CD4-positive, alpha-beta T cell treated with Interleukin-21 for 1 hour (primary cell): ENCODE data around the gene TLR7.

Experiments used
- DNase-seq: peaks from one replicate; pipeline ENCODE4 v3.0.0-alpha.2; 2020

Gene TLR7

DNA sequence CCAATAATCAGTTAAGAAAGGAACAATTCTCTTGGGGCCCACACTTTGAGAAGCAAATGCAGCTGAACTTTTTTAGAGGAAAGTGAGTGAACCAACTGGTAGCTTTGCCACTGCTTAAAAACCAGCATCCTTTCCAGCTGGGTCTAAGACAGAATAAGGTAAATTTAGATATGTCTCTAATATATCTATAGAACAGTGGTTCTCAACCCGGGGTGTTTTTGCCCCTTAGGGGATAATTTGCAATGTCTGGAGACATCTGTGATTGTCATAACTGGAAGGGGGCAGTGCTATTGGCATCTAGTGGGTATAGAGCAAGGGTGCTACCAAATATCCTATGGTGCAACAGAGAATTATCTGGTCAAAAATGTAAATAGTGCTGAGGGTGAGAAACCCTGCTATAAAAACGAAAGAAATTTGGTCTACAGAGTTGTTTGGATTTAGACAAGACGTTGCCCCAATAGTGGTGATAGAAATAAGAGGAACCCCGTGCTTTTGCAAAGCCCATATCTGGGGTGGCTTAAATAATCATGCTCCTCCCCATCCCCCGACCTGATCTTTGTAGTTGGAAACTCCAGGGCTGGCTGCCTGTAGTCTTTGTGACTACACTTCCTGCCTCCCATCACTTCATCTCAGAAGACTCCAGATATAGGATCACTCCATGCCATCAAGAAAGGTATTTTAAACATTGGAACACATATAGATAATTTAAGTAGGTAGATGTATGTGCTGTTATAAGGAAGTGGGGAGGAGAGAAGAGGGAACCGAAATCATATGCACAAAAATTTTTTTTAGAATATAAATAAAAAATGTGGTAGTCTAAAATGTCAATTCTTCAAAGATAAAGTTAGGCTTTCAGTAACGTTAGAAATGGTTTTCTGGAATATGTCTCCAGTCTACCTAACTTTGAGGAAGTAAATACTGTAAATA lies at the start of gene TLR7:
Gene TLR7, plus strand, starts transcription at position 622 of the 927 bp plus-strand sequence. CDS start 507 bp downstream, outside the sequence.
- no peak for DNase-seq

DNA sequence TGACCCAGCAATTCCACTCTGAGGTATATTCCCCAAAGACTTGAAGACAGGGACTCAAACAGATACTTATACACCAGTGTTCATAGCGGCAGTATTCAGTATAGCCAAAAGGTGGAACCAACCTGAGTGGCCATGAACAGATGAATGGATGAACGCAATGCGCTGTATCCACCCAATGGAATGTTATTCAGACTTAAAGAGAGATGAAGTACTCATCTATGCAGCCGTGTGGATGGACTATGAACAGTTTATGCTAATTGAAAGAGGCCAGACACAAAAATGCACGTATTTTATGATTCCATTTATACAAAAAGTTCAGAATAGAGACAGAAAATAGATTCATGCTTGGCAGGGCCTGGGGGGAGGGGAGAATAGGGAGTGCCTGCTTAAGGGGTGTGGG lies 49.3 kb upstream of the TLR7 start:
- DNase-seq = no peak

DNA sequence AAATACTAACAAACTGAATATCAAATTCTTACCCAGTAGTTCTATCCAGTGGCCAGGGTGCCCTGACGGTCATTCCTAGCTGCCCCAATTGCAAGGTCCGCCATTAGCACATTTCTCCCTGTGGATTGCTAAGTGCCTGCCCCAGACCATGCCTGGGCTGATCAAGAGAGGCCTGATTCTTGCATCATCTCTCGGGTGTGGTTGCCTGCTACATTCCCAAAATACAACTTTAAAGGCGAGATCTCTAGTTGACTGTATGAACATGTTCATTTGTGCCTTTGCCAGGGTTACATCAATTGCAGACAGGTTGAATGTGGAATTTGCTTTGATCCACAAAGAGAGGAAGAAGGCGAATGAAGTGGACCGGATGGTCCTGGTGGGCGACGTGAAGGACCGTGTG lies 47.6 kb upstream of the TLR7 start:
- no peak for DNase-seq

DNA sequence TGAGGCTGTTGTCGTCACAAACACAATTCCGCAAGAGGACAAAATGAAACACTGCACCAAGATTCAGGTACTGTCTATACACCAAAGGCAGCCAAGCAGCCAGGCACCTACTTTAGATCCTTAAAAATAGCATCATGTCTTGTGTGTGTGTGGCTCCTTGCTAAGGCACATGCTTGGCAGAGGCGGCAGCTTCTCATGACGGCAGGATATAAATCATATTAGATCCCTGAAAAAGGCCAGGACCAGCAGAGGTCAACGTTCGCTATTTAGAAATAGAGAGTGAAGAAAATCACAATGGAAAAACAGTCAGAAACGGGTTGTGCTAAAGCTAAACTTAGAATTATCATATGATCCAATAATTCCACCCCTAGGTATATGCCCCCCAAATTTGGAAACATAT lies 46.1 kb upstream of the TLR7 start:
- no peak for DNase-seq

DNA sequence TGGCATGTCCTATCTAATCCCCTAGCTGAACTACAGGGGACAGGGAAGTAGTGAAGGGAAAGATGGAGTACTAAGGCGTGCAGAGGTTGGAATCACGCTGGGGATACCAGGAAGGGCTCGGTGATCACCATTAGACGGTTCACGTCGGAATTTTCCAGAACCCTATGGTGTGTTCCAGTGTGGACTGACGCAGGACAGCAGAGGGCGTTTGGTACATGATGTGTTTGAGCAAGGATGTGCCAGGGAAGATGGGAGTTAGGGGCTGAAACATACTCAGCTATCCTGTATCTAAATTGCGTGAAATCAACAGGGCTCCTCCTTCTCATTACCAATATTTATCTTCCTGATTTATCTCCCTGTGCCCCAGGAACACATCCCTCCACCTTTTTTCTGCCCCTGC lies 41.9 kb upstream of the TLR7 start:
- no peak for DNase-seq

DNA sequence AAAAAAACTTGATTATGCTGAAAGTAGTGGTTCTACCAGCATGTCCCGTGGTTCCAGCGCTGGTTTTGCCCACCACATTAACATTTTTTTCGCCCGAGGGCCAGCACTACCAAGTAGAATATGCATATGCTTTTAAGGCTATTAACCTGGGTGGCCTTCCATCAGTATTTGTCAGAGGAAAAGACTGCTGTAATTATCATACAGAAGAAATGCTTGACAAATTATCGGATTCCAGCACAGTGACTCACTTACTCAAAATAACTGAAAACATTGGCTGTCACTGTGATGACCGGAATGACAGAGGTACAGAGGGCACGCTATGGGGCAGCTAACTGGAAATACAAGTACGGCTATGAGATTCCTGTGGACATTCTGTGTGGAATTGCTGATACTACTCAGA lies 41.1 kb upstream of the TLR7 start:
- no peak for DNase-seq

DNA sequence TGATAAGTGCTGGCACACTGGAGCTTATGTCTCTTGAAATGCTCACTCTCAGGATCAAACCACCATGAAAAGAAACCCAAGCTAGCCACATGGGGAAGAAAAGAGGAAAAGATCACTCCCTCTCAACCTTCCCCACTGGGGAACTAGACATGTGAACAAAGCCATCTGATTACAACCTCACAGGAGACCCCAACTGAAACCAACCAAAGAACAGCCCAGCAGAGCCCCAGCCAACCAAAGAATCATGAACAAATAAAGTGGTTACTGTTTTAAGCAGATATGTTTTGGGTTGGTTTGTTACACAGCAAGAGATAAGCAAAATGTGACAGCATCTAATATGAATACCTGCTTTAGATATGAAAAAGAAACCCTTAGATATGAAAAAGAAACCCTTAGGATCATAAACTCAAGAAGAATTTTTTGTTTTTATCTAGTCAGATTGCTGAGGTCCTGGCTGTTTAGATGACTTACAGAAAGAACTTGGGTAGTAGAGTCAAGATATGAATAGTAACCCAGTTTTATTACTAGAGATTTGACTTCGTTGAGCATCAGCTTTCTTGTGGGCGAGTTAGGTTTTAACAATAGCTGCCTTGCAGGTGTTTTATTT lies 23.7 kb upstream of the TLR7 start:
- DNase-seq = no peak

DNA sequence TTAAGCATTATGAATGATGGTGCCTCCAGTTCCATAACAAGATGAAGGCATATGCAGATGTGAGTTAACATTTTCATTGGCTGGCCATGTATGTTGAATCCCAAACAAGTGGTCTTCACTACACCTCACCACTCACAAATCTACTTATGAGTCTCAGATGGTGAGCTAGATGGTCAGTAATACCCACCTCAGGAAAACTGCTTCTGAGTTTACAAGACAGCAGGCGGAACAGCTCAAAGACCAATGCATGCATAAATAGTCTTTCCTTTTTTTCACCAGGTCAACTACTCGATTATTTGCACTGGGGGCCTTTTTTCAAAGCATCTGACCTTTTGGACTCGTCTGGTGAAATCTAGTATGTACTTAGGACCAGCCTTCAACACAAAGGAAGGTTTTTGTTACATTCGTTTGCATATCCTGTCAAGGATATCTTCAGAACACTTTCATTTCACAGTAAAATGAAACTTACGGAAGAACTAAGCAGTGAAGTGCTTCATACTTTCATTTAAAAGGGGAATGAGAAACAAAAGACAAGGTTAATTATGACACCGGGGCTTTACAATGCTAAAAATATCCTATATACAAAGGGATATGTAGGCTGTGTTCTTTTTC lies 23.1 kb upstream of the TLR7 start:
- no peak for DNase-seq

DNA sequence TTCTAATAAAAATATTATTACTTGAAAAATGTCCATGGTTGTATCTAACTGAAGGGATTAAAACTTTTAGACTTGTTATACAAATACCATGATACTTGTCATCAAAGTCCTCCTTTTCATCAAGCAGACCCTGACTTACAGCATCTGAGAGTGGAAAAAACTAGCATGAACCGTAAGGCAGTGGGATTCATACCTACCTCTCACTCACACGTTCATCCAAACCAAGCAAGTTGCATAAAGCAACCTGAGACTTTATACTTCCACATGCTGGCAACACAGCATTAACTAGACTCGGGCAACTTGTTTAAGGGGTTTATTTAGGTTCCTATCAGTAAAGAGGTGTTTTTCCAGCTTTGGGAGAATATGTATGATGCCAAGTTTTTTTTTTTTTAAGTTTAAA lies 22.6 kb upstream of the TLR7 start:
- DNase-seq = no peak

DNA sequence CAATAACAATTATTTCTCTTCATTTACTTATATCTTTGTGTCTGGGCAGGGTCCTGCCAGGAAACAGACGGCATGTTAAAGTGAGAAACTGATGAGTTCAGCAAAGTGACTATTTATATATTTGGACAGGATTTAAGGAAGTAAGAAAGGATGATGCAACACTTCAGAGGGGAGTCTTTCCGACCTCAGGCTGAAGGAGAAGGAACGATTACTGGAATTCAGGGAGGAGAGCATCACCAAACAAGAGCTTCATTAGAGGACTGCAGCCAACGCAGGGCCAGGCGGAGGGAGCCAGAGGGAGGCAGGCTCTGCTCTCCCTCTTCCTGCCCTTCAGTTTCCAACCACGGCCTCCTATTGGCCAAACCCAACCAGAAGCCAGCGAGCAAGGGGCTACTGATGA lies 1.5 kb upstream of the TLR7 start:
- DNase-seq = no peak

DNA sequence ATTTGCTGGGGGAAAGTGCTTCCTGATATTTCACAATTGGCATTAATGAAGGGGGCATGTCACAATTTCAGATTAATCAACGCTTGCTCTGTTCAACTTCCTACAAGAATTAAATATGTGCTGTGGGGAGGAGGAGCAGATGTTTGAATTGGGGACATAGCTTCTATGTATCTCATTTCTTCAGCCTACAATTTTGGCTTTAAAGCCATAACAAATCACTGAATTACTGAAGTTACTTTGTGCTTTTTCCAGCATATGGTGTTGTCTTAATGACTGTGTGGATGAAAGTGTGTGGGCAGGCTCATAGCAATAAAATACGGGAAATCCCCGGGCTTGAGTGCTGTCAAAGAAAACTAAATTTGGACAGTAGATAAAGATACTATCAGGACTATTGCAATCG lies 813 bp downstream of the TLR7 start:
- DNase-seq = no peak

DNA sequence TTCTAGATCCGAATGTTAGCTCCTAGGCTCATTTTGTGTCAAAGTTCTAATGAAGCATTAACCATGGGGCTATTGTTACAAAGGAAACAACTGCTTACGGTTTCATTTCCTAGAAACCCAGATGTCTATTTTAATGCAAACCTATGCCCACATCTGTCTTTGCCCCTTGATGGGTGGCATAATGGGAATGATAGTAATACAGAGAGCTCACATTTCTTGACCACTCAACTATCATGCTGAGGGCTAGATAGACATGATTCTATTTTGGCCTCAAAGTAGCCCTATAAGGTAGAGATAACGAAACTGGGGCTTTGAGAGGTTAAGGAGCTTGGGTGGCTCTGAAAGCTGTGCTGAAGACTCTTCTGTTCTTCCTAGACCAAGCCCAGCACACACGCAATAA lies 1.9 kb downstream of the TLR7 start:
- no peak for DNase-seq

DNA sequence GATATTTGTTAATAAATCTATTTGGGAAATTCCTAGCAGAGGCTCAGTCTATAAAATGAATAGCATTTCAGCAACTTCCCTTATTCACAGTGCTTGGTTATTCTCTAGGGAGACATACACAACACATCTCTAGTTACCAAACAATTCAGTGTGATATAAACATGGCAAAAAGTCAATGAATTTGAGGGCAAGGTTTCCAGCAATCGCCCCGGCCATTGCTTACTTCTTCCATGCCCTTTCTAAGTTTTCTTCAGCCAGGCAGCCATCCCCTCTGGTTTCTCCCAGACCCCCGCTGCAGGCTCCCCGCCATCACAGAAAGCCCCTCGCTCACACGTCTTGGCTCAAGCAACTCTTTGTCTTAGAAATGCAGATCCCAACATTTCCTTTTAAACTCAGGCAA lies 4.4 kb downstream of the TLR7 start:
- no peak for DNase-seq

DNA sequence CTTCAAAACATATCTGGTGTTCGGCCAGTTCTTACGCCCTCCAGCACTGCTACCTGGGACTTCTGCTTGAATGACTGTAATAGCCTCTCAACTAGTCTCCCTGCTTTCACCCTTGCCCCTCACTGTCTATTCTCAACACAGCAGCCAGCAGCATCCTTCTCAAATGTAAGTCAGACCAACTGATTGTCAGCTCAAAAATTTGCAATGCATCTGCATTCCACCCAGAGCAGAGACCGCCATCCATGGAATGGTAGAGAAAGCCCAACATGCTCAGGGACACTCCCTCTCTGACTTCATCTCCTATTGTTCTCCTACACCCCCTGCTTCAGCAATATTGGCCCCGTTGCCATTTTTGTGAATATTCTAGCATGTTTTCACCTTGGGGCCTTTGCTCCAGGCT lies 5.9 kb downstream of the TLR7 start:
- no peak for DNase-seq

DNA sequence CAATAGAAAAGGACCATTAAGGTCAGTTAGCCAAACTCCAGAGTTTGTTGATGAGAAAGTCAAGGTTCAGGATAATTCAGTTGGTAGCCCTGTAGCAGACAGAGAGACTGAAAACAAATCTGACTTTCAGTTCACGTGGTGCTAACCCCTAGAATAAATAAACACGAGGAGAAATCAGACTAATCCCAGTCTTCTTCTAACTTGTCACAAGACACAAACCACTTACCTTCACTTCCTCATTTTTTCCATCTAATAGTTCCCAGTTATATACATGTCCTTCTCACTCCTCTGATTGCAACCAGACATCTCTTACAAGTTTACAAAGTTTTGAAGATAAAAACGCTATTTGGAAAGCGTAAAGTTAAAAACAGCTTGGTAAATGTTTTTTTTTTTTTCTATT lies 7.7 kb downstream of the TLR7 start:
- DNase-seq = no peak

DNA sequence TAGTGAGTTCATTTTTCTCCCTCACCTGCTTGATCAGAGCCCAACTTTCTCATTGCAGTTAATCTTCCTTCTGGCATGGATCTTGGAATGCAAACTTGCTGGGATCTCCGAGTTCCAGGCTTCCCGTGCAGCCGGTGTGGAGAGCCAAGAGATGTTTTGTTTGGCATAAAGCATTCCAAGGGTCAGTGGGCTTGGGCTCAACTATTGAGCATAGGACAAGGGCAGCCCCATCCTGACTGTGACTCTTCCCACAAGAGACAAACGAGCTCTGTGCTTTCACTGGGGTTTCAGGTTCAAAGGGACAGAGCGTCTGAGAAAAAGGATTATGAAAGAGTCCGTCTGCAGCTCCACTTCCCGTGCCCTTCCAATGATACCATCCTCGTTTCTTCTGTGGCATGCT lies 10.5 kb downstream of the TLR7 start:
- no peak for DNase-seq

DNA sequence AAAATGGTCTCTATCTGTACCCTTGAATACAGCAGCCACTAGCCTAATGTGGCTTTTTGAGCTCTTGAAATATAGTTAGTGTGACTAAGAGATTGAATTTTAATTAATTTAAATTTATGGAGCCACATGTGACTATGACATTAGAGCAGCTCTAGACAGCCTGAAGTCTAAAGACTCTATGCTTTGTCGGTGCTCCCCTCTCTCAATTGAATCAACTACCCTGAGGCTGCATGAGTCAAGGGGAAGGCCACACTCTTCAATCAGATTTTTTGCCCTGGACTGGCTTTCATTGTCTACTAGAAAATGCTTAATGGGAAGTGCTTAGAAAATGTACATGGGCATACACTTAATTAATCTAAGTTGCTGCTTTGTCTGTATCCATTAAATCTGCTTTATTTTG lies 11.7 kb downstream of the TLR7 start:
- DNase-seq = no peak

DNA sequence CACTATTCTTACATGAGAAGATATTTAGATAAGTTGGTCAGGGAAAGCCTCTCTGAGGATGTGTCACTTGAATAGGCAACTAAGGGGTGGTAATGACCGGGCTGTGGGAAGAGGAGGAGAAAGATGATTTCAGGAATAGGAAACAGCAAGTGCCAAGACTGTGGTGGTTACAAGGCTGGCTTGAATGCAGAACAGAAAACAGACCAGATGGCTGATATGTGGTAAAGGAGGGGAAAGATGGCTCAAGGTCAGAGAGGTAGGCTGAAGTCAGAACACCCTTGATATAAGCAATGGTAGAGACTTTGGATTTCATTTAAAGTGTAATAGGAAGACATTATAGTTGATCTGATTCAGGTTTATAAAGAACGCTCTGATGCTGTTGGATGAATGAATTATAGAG lies 15.0 kb downstream of the TLR7 start:
- no peak for DNase-seq

DNA sequence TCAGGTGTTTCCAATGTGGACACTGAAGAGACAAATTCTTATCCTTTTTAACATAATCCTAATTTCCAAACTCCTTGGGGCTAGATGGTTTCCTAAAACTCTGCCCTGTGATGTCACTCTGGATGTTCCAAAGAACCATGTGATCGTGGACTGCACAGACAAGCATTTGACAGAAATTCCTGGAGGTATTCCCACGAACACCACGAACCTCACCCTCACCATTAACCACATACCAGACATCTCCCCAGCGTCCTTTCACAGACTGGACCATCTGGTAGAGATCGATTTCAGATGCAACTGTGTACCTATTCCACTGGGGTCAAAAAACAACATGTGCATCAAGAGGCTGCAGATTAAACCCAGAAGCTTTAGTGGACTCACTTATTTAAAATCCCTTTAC lies 18.6 kb downstream of the TLR7 start:
- no peak for DNase-seq

DNA sequence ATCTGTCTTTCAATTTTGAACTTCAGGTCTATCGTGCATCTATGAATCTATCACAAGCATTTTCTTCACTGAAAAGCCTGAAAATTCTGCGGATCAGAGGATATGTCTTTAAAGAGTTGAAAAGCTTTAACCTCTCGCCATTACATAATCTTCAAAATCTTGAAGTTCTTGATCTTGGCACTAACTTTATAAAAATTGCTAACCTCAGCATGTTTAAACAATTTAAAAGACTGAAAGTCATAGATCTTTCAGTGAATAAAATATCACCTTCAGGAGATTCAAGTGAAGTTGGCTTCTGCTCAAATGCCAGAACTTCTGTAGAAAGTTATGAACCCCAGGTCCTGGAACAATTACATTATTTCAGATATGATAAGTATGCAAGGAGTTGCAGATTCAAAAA lies 19.7 kb downstream of the TLR7 start:
- DNase-seq = no peak

DNA sequence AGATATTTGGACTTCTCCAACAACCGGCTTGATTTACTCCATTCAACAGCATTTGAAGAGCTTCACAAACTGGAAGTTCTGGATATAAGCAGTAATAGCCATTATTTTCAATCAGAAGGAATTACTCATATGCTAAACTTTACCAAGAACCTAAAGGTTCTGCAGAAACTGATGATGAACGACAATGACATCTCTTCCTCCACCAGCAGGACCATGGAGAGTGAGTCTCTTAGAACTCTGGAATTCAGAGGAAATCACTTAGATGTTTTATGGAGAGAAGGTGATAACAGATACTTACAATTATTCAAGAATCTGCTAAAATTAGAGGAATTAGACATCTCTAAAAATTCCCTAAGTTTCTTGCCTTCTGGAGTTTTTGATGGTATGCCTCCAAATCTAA lies 20.3 kb downstream of the TLR7 start:
- DNase-seq = no peak

DNA sequence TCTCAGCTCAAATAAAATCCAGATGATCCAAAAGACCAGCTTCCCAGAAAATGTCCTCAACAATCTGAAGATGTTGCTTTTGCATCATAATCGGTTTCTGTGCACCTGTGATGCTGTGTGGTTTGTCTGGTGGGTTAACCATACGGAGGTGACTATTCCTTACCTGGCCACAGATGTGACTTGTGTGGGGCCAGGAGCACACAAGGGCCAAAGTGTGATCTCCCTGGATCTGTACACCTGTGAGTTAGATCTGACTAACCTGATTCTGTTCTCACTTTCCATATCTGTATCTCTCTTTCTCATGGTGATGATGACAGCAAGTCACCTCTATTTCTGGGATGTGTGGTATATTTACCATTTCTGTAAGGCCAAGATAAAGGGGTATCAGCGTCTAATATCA lies 20.9 kb downstream of the TLR7 start:
- no peak for DNase-seq

DNA sequence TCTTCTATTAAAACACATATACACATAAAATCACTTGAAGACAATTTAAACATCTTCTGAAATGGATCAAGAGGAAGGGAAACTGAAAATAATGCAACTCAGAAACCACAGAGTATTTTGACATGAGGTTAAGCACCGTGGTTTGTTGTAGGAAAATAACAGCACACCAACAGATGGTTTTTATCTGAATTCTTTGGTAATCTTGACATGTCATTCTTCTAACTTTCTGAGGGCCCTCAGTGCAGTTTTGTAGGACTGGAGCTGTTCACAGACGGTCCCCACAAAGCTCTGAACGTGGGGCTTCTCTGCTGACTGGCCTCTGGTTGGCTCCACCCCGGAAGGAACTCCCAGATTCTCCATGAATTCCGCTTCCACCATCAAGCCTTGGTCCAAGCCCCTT lies 23.6 kb downstream of the TLR7 start:
- no peak for DNase-seq

DNA sequence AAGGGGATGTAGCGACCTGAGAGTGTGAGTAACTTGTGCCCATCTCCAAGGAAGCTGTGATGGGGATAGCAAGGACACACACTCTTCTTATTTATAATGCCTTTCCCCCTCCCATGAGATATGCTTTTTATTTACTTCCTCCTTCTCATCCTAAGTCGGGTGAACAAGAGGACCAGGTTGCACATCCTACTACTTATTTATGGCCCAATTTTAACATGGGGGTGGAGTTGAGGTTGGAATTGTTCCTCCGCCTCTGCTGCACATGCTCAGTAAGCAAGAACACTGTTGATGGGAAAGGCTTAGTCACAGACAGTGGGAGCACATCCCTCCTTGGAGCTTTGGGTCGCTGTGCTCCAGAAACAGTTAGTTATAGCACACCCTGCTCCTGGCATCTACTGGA lies 24.3 kb downstream of the TLR7 start:
- DNase-seq = no peak
